ENCODE measurements around the gene ARHGAP31. TPM values are rescaled to one million over a fixed set of nuclear protein-coding genes. Genes with fewer than 3 reads are reported as not detected.

The ARHGAP31 gene
- total RNA-seq, 2 experiments from 2014 or later = 3.5 to 3.7 TPM

DNA sequence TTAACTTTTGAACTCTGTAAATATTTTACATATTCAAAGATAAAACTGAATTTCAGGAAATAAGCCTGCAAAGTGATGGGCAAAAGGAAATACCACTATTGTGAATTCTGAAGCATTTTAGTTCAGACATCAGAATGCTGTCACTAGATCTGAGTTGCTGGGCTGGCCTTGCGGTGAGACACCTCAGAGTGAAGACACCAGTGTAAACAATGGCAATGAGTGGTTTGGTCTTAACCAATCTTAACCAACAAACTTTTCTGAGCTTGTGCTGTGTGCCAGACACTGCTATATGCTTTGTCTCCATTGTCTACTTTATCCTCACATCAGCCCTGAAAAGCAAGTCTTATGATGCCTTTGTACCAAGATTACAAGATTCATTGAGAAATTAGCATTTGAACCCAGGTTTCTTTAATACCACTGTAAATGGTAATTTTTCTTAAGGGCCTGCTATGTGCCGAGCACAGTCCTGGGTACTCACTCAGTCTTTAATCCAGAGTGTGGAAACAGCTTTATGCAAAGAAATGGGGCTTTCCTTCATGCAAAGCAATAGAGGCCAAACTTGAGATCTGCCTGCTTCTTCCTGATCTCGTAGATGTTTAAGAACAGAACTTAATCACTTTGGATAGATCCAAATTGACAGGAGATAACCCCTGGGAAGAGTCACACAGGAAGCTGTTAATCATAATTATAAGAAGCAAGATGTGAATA lies 114.2 kb downstream of the ARHGAP31 start:
- Mint-ChIP-seq H3K27me3 (ENCODE audit: low read depth) (no peaks in the 10 kb centered on the region), H3K4me3 (no peak overlapping the region), H3K36me3 (ENCODE audit: low read depth) (peaks cover 16% of the 10 kb centered on the region), H3K27ac (no peak overlapping the region), H3K9me3 (no peaks in the 10 kb centered on the region), H3K4me1 (ENCODE audit: low read depth) (no peaks in the 10 kb centered on the region)
- DNase-seq = no peak
- CTCF ChIA-PET = no interaction called here
- intact Hi-C loops (cut with micrococcal nuclease) = no loop called here

DNA sequence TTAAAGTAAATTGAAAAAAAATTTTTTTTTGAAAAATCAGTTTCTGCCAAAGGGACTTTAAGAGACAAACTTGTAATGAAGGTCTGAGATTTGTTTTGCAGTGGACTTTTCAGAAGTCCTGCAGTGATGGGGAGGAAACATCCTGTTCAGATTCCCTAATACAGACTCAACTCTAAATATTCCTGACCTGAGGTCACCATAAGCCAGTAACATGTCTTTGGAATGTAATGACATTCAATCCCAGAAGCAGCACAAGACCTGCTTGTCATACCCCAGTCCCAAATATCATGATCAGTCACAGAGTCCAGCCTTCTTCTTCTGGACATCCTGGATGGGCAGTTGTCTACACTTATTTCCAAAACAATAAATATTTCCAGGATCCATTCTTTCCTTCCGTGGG lies 115.7 kb downstream of the ARHGAP31 start:
- intact Hi-C loops (cut with micrococcal nuclease) = no loop called here
- CTCF ChIA-PET = no interaction called here
- H3K27ac Mint-ChIP-seq = no peak overlapping the region

GRCh38 chr3:119413603-119414280 lies 119.6 kb downstream of the ARHGAP31 start:
- Mint-ChIP-seq H3K9me3 (no peaks in the 10 kb centered on the region), H3K4me3 (no peak overlapping the region), H3K4me1 (ENCODE audit: low read depth) (no peaks in the 10 kb centered on the region), H3K36me3 (ENCODE audit: low read depth) (peaks cover 14% of the 10 kb centered on the region), H3K27me3 (ENCODE audit: low read depth) (no peaks in the 10 kb centered on the region), H3K27ac (no peak overlapping the region)
- no peak for DNase-seq
- intact Hi-C loops (cut with micrococcal nuclease) = no loop called here
- CTCF ChIA-PET = no interaction called here

More for the DNA sequence above, 115.7 kb downstream of the ARHGAP31 start:
- Mint-ChIP-seq H3K27me3 (ENCODE audit: low read depth) (no peaks in the 10 kb centered on the region), H3K36me3 (ENCODE audit: low read depth) (peaks cover 16% of the 10 kb centered on the region), H3K4me3 (no peak overlapping the region), H3K9me3 (no peaks in the 10 kb centered on the region), H3K4me1 (ENCODE audit: low read depth) (no peaks in the 10 kb centered on the region)
- no peak for DNase-seq

DNA sequence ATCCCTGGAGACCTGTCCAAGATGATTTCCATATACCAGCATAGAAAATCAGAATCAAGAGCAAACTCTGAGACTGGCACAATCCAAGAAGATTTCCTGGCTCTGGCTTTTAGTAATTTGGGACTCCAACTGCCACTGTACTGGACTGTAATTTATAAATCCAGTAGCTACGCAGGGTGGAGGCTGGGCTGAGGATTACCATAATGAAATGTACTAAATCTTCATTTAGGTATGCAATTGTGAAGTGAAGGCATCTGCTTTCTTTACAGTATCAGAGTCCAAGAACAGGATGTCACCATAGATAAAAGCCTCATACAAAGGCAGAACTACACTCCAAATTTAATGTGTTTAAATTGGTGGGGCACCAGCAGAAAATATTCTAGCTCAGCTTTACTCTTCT lies 122.7 kb downstream of the ARHGAP31 start:
- CTCF ChIA-PET = interaction anchor here (0.6 to 1.0 kb wide), 2 partner anchors 14 to 201 kb away, joined by 3 to 5 read pairs; no protein-coding TSS in a partner anchor
- no peaks in the 10 kb centered on the region for H3K9me3 Mint-ChIP-seq
- H3K27me3 Mint-ChIP-seq (ENCODE audit: low read depth) = no peaks in the 10 kb centered on the region
- no peaks in the 10 kb centered on the region for H3K36me3 Mint-ChIP-seq (ENCODE audit: low read depth)
- DNase-seq = no peak
- intact Hi-C loops (cut with micrococcal nuclease) = no loop called here
- no peak overlapping the region for H3K4me3 Mint-ChIP-seq
- no peaks in the 10 kb centered on the region for H3K4me1 Mint-ChIP-seq (ENCODE audit: low read depth)
- no peak overlapping the region for H3K27ac Mint-ChIP-seq

DNA sequence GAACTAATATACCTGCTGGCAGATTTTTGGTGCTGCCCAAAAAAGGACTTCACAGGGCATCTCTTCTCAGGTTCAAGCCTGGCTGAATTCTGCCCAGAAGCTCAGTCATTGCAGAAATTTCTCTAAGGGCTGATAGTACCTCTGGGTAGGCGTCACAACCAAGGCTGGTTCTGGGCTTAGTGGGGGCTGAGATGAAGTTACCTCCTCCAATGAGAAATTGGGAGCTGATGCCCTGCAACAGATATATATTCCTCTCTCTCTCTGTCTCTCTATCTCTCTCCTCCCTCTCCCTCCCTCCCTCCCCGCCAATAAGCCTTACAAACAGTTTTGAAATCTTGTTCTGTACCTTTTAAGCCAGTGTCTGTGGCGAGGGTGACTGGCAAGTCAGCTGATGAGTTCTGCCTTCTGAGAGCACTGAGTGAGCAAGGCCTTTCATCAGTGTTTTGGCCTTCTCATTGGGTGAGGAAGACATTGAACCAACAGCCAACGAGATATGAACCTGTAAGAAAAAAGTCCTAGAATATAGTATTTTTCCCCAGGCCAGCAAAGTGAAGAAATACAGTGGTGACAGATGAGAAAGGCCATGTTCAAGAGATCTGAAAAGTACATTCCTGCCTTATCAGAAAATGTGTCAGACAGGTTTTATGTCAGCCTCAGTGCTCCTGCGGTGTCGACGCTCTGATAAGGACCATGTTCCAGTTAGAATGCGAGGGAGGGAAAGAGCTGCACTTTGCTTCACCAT lies 123.8 kb downstream of the ARHGAP31 start:
- DNase-seq = no peak
- CTCF ChIA-PET = no interaction called here
- Mint-ChIP-seq H3K27ac (no peak overlapping the region), H3K27me3 (ENCODE audit: low read depth) (no peaks in the 10 kb centered on the region), H3K4me3 (no peak overlapping the region), H3K9me3 (no peaks in the 10 kb centered on the region), H3K36me3 (ENCODE audit: low read depth) (no peaks in the 10 kb centered on the region), H3K4me1 (ENCODE audit: low read depth) (no peaks in the 10 kb centered on the region)
- intact Hi-C loops (cut with micrococcal nuclease) = no loop called here

GRCh38 chr3:119418641-119419040 lies 124.5 kb downstream of the ARHGAP31 start:
- no peak overlapping the region for H3K4me3 Mint-ChIP-seq
- intact Hi-C loops (cut with micrococcal nuclease) = no loop called here
- CTCF ChIA-PET = no interaction called here
- H3K4me1 Mint-ChIP-seq (ENCODE audit: low read depth) = no peaks in the 10 kb centered on the region
- H3K36me3 Mint-ChIP-seq (ENCODE audit: low read depth) = no peaks in the 10 kb centered on the region
- H3K9me3 Mint-ChIP-seq = no peaks in the 10 kb centered on the region
- no peak for DNase-seq
- H3K27me3 Mint-ChIP-seq (ENCODE audit: low read depth) = no peaks in the 10 kb centered on the region
- no peak overlapping the region for H3K27ac Mint-ChIP-seq

GRCh38 chr3:119420196-119420595 lies 126.0 kb downstream of the ARHGAP31 start:
- H3K36me3 Mint-ChIP-seq (ENCODE audit: low read depth) = no peaks in the 10 kb centered on the region
- no peaks in the 10 kb centered on the region for H3K4me1 Mint-ChIP-seq (ENCODE audit: low read depth)
- CTCF ChIA-PET = interaction anchor here (1.5 kb wide), 1 partner anchor 11 kb away, joined by 3 read pairs; no protein-coding TSS in a partner anchor
- no peak for DNase-seq
- H3K27ac Mint-ChIP-seq = no peak overlapping the region
- peaks cover under 1% of the 10 kb centered on the region for H3K9me3 Mint-ChIP-seq
- no peak overlapping the region for H3K4me3 Mint-ChIP-seq
- H3K27me3 Mint-ChIP-seq (ENCODE audit: low read depth) = no peaks in the 10 kb centered on the region
- intact Hi-C loops (cut with micrococcal nuclease) = no loop called here

DNA sequence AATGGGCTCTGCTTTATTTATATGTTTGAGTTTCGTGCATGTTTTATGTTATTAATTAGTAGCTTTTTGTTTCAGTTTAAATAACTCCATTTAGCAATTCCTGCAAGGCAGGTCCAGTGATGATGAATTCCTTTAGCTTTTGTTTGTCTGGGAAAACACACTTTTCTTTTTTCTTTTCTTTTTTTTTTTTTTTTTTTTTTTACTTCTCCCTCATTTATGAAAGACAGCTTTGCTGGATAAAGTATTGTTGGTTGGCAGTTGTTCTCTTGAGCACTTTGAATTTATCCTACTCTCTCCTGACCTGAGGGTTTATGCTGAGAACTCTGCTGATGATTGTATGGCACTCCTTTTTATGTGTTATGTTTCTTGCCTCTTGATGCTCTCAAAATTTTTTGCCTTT lies 133.5 kb downstream of the ARHGAP31 start:
- Mint-ChIP-seq H3K27ac (no peak overlapping the region), H3K4me1 (ENCODE audit: low read depth) (no peaks in the 10 kb centered on the region), H3K9me3 (peaks cover 50% of the 10 kb centered on the region), H3K36me3 (ENCODE audit: low read depth) (peaks cover 46% of the 10 kb centered on the region), H3K27me3 (ENCODE audit: low read depth) (no peaks in the 10 kb centered on the region), H3K4me3 (no peak overlapping the region)
- CTCF ChIA-PET = interaction anchor here (1.1 kb wide), 1 partner anchor 11 kb away, joined by 3 read pairs; no protein-coding TSS in a partner anchor
- intact Hi-C loops (cut with micrococcal nuclease) = no loop called here
- no peak for DNase-seq

DNA sequence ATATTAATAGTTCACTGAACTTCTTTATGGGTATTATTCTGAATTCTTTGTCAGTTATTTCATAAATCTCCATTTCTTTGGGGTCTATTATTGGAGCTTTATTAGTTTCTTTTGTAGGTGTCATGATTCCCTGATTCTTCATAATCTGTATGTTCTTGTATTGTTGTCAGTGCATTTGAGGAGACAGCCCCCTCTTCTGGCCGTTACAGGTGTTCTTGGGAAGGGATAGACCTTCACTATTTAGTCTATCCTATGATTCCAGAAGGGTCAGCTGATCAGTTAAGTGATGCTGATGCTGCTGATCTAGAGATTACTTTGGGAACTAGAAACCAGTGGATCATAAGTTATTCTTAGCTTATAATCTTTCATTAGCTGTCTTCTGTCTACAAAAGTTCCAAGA lies 134.4 kb downstream of the ARHGAP31 start:
- CTCF ChIA-PET = interaction anchor here (0.6 to 1.0 kb wide), 3 partner anchors 76 to 154 kb away, joined by 3 read pairs; no protein-coding TSS in a partner anchor

GRCh38 chr3:119433613-119434325 lies 139.6 kb downstream of the ARHGAP31 start:
- Mint-ChIP-seq H3K4me3 (no peak overlapping the region), H3K9me3 (peaks cover 18% of the 10 kb centered on the region), H3K27me3 (ENCODE audit: low read depth) (no peaks in the 10 kb centered on the region), H3K4me1 (ENCODE audit: low read depth) (no peaks in the 10 kb centered on the region), H3K27ac (no peak overlapping the region), H3K36me3 (ENCODE audit: low read depth) (peaks cover 87% of the 10 kb centered on the region)
- CTCF ChIA-PET = interaction anchor here (0.6 kb wide), 1 partner anchor 200 kb away, joined by 3 read pairs; no protein-coding TSS in a partner anchor
- no peak for DNase-seq
- intact Hi-C loops (cut with micrococcal nuclease) = no loop called here

More for the DNA sequence above, 134.4 kb downstream of the ARHGAP31 start:
- peaks cover 50% of the 10 kb centered on the region for H3K9me3 Mint-ChIP-seq
- peaks cover 54% of the 10 kb centered on the region for H3K36me3 Mint-ChIP-seq (ENCODE audit: low read depth)
- no peaks in the 10 kb centered on the region for H3K27me3 Mint-ChIP-seq (ENCODE audit: low read depth)
- no peak overlapping the region for H3K27ac Mint-ChIP-seq
- no peak overlapping the region for H3K4me3 Mint-ChIP-seq
- H3K4me1 Mint-ChIP-seq (ENCODE audit: low read depth) = no peaks in the 10 kb centered on the region
- intact Hi-C loops (cut with micrococcal nuclease) = no loop called here
- no peak for DNase-seq

DNA sequence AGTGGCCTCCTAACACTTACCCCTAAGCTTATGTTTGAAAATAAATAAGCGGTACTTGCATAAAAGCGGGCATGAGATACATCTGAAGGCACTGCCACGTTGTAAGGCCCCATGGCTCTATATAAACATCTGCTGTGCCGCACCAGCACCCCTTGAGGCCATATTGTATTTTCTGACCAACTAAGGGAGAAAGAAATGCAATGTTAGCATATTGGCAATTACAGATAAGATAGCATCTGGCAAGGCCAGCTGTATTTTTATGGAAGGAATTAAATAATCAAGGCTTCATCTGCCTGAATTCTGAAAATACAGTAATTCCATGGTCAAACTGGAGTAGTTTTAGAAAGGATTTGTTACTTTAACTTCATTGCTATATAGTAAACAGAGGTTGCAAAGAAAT lies 140.5 kb downstream of the ARHGAP31 start:
- H3K9me3 Mint-ChIP-seq = peaks cover 10% of the 10 kb centered on the region
- H3K4me1 Mint-ChIP-seq (ENCODE audit: low read depth) = no peaks in the 10 kb centered on the region
- no peak overlapping the region for H3K27ac Mint-ChIP-seq
- intact Hi-C loops (cut with micrococcal nuclease) = no loop called here
- CTCF ChIA-PET = no interaction called here
- no peak overlapping the region for H3K4me3 Mint-ChIP-seq
- DNase-seq = no peak
- H3K36me3 Mint-ChIP-seq (ENCODE audit: low read depth) = peaks cover 80% of the 10 kb centered on the region
- no peaks in the 10 kb centered on the region for H3K27me3 Mint-ChIP-seq (ENCODE audit: low read depth)

DNA sequence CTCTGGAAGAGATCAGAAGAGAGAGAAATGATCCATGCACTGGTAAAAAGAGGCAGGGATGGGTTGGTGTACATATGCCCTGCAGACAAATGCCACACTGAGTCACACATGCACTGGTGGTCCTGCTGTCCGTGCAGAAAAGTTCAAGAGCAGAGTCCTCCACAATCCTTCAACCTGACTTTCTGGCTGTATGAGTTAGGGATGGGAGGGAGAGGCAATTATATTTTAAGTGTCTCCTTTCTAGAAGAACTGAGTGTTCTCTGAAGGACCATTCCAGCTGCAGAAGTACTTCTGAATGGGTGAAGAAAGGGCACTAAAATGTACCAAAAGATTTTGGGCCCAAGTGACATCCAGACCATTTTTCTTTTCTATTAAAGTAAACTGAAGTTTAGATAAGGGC lies 142.8 kb downstream of the ARHGAP31 start:
- Mint-ChIP-seq H3K27ac (no peak overlapping the region), H3K36me3 (ENCODE audit: low read depth) (peaks cover 76% of the 10 kb centered on the region), H3K4me3 (no peak overlapping the region), H3K27me3 (ENCODE audit: low read depth) (no peaks in the 10 kb centered on the region), H3K9me3 (no peaks in the 10 kb centered on the region), H3K4me1 (ENCODE audit: low read depth) (no peaks in the 10 kb centered on the region)
- intact Hi-C loops (cut with micrococcal nuclease) = no loop called here
- CTCF ChIA-PET = no interaction called here
- DNase-seq = no peak

All from activated naive CD4-positive, alpha-beta T cell treated with anti-CD3 and anti-CD28 coated beads for 36 hours (primary cell).